Kidney (tissue), 14 donors: ENCODE data around the gene THOC6. TPM values are rescaled to one million over a fixed set of nuclear protein-coding genes. Genes with fewer than 3 reads are reported as not detected.
"Not testable (repeated sequence)": the region's sequence is repeated elsewhere in the genome, so short reads cannot be mapped to it uniquely, and the experiment has no call there.

Experiments used
- DNase-seq, 5 donors: peaks; one replicate each; pipeline ENCODE4 v3.0.0-alpha.2; 2013 to 2020
- FAIRE-seq: peaks from 2 replicates; lab custom pipeline; 2012; peaks lifted over from hg19 to GRCh38; lab: Jason Lieb, UNC
- H3K27ac ChIP-seq, 2 donors: one replicate each; pipeline ENCODE4 v1.7.0; 2013; ENCODE audit warnings: low read depth in 2 of 2, low read length in 2 of 2, inconsistent platforms in 1 of 2
- H3K27me3 ChIP-seq: one replicate; pipeline ENCODE4 v1.7.1; 2013; ENCODE audit warnings: low read length, inconsistent platforms; ENCODE audit not compliant: control insufficient read depth, insufficient read depth
- H3K36me3 ChIP-seq, 3 donors: one replicate each; pipeline versions ENCODE4 v1.7.0 to v1.7.1; 2013; ENCODE audit warnings: low read length in 3 of 3, control low read depth in 1 of 3, inconsistent platforms in 1 of 3; ENCODE audit not compliant: insufficient read depth in 3 of 3, control insufficient read depth in 2 of 3
- H3K4me1 ChIP-seq, 3 donors: one replicate each; pipeline versions ENCODE4 v1.7.0 to v1.7.1; 2013; ENCODE audit warnings: low read length in 3 of 3, inconsistent platforms in 1 of 3, low read depth in 1 of 3; ENCODE audit not compliant: control insufficient read depth in 2 of 3, insufficient read depth in 2 of 3
- H3K4me3 ChIP-seq, 3 donors: one replicate each; pipeline versions ENCODE4 v1.7.0 to v1.8.1; 2013; ENCODE audit warnings: low read length in 3 of 3, control low read depth in 1 of 3, inconsistent platforms in 1 of 3
- H3K9ac ChIP-seq, 3 donors: one replicate each; pipeline versions ENCODE4 v1.7.0 to v1.7.1; 2013; ENCODE audit warnings: low read length in 3 of 3, control low read depth in 1 of 3, inconsistent platforms in 1 of 3
- H3K9me3 ChIP-seq, 3 donors: one replicate each; pipeline versions ENCODE4 v1.7.0 to v1.7.1; 2013; ENCODE audit warnings: low read length in 3 of 3, control low read depth in 1 of 3, inconsistent platforms in 1 of 3; ENCODE audit not compliant: control insufficient read depth in 2 of 3, insufficient read depth in 1 of 3
- CTCF ChIP-seq: IDR thresholded peaks from 3 replicates; pipeline ENCODE4 v1.5.1; 2012; ENCODE audit warnings: mild to moderate bottlenecking, moderate library complexity, borderline replicate concordance; ENCODE audit not compliant: insufficient read depth; ENCODE audit errors: extremely low read depth
- intact Hi-C: fragments of 100-400 bp; cut with DNase I; formaldehyde crosslinking; loops from one replicate; pipeline ENCODE4 v1.11.1; 2022
- polyA plus RNA-seq: library from polyadenylated mRNA; stranded (reverse); fragments of 350-450 nt; fragmentation: Illumina TruSeq; extraction: RNeasy Lipid Tissue Mini Kit (QIAGEN cat#74804); gene quantifications from one replicate; pipeline ENCODE4 v1.2.3, GENCODE V29; 2014; ENCODE audit warnings: low read depth, low replicate concordance; ENCODE audit not compliant: insufficient read depth
- total RNA-seq: library from RNA; stranded (reverse); fragmentation: NEBNext Ultra II Directional; extraction: Animal tissue kit (Norgen Biotek cat#: 25700); gene quantifications from one replicate; pipeline ENCODE4 v1.2.1, GENCODE V29; 2021
- donor health status: control.
- donor health status: control.
- donor health status: control.
- donor health status: control.
- donor health status: control.
- donor health status: DM: yes; HTN: yes; CAD: no.
- donor health status: Normal renal cell carcinoma (clear cell type).

THOC6 gene
- total and polyA plus RNA-seq, 2 donors from 2014 or later, result 21.2 to 26.1 TPM

GRCh38 chr16:3053330-3053710 lies 29.5 kb downstream of the THOC6 start:
- H3K27me3 ChIP-seq, FAIRE-seq, H3K36me3 ChIP-seq, H3K4me1 ChIP-seq, H3K4me3 ChIP-seq, H3K9ac ChIP-seq, H3K27ac ChIP-seq, DNase-seq, intact Hi-C loops, H3K9me3 ChIP-seq: not testable (repeated sequence)

GRCh38 chr16:3054965-3055733 lies 31.3 kb downstream of the THOC6 start:
- Histone ChIP-seq H3K4me1 (peaks cover 0 to 7% (median 2%) of the 10 kb centered on the region in 3 donors), H3K4me3 (no peak overlapping the region), H3K36me3 (no peaks in the 10 kb centered on the region), H3K9ac (no peak overlapping the region), H3K27ac (no peak overlapping the region), H3K27me3 (no peaks in the 10 kb centered on the region), H3K9me3 (no peaks in the 10 kb centered on the region)
- no peak for FAIRE-seq
- no peak for TF ChIP-seq CTCF
- no peak for DNase-seq
- intact Hi-C loops, result no loop called here

GRCh38 chr16:3055734-3056115 lies 31.9 kb downstream of the THOC6 start:
- FAIRE-seq, H3K9ac ChIP-seq, H3K4me3 ChIP-seq, DNase-seq, H3K27me3 ChIP-seq, H3K36me3 ChIP-seq, H3K27ac ChIP-seq, H3K9me3 ChIP-seq, H3K4me1 ChIP-seq, intact Hi-C loops: not testable (repeated sequence)

- no peak for FAIRE-seq
- Histone ChIP-seq H3K9ac (no peak overlapping the region), H3K36me3 (no peaks in the 10 kb centered on the region), H3K9me3 (no peaks in the 10 kb centered on the region), H3K4me3 (no peak overlapping the region), H3K4me1 (peaks cover 0 to 7% (median 3%) of the 10 kb centered on the region in 3 donors), H3K27me3 (no peaks in the 10 kb centered on the region), H3K27ac (no peak overlapping the region)
- intact Hi-C loops, result no loop called here
- peak in 1 of 5 donors; percentile 52 for DNase-seq
- no peak for TF ChIP-seq CTCF
These were observed 32.7 kb downstream of the THOC6 start for GRCh38 chr16:3056336-3057180.
